Vagina (tissue), 2 donors: ENCODE data around the gene IMMP2L. TPM values are rescaled to one million over a fixed set of nuclear protein-coding genes. Genes with fewer than 3 reads are reported as not detected.

Source experiments
- DNase-seq, 2 donors: peaks; one replicate each; pipeline ENCODE4 v3.0.0-alpha.2; 2017; ENCODE audit errors: extremely low spot score in 2 of 2
- H3K27ac ChIP-seq: fragments of 200-600 bp; sonication (generic); one replicate; pipeline ENCODE4 v1.5.1; 2019
- H3K27me3 ChIP-seq: fragments of 200-600 bp; sonication (generic); one replicate; pipeline ENCODE4 v1.5.1; 2019
- H3K36me3 ChIP-seq, 2 donors: fragments of 200-600 bp; sonication (generic); one replicate each; pipeline ENCODE4 v1.5.1; 2017 to 2019
- H3K4me1 ChIP-seq: fragments of 200-600 bp; sonication (generic); one replicate; pipeline ENCODE4 v1.5.1; 2019
- H3K4me3 ChIP-seq, 2 donors: fragments of 200-600 bp; sonication (generic); 1 replicate in 1 of 2; 2 replicates in 1 of 2; pipeline ENCODE4 v1.5.1; 2016 to 2019
- H3K9me3 ChIP-seq: fragments of 200-600 bp; sonication (generic); one replicate; pipeline ENCODE4 v1.5.1; 2019
- CTCF ChIP-seq, 3 experiments: fragments of 450-650 bp in 2 of 3; fragments of 200-600 bp in 1 of 3; sonication (generic) in 1 of 3; IDR thresholded peaks; one replicate each; pipeline ENCODE4 v1.5.1; 2017 to 2019; ENCODE audit warnings: antibody characterized with exemption in 3 of 3, mild to moderate bottlenecking in 2 of 3, moderate library complexity in 2 of 3
- POLR2A ChIP-seq, 2 donors: fragments of 450-650 bp; IDR thresholded peaks; one replicate each; pipeline ENCODE4 v1.6.1; 2017; ENCODE audit warnings: antibody characterized with exemption in 2 of 2, mild to moderate bottlenecking in 2 of 2, moderate library complexity in 2 of 2
- POLR2AphosphoS5 ChIP-seq, 2 donors: sonication (generic); formaldehyde crosslinking; IDR thresholded peaks; one replicate each; pipeline ENCODE4 v1.9.0; 2017; ENCODE audit warnings: antibody characterized with exemption in 2 of 2, mild to moderate bottlenecking in 2 of 2, low read depth in 1 of 2; ENCODE audit not compliant: insufficient read depth in 1 of 2
- intact Hi-C: fragments of 100-400 bp; cut with DNase I; formaldehyde crosslinking; loops from one replicate; pipeline ENCODE4 v1.15.1; 2023
- total RNA-seq: library from RNA; depleted of rRNA; stranded (reverse); fragments of >200 nt; gene quantifications from one replicate; pipeline ENCODE4 v1.2.3, GENCODE V29; 2016

The IMMP2L gene
- total RNA-seq, 1 donor from 2014 or later, result 13.3 TPM

GRCh38 chr7:111232249-111233084, 329.8 kb downstream of the IMMP2L start:
- no peaks in the 10 kb centered on the region for H3K36me3 ChIP-seq
- H3K27me3 ChIP-seq, result no peaks in the 10 kb centered on the region
- no peak overlapping the region for H3K27ac ChIP-seq
- H3K9me3 ChIP-seq, result no peaks in the 10 kb centered on the region
- H3K4me3 ChIP-seq, result no peak overlapping the region
- no peak for DNase-seq
- no peaks in the 10 kb centered on the region for H3K4me1 ChIP-seq
- TF ChIP-seq POLR2AphosphoS5 (IDR thresholded peaks at IDR 0.05; ENCODE audit: insufficient read depth in 1 of 2, low read depth in 1 of 2), result no peak
- intact Hi-C loops, result no loop called here

GRCh38 chr7:111229916-111230315, 332.4 kb downstream of the IMMP2L start:
- intact Hi-C loops, result no loop called here
- Histone ChIP-seq H3K9me3 (no peaks in the 10 kb centered on the region), H3K27ac (no peak overlapping the region), H3K36me3 (no peaks in the 10 kb centered on the region), H3K4me3 (no peak overlapping the region), H3K4me1 (no peaks in the 10 kb centered on the region), H3K27me3 (no peaks in the 10 kb centered on the region)
- no peak for DNase-seq
- no peak for TF ChIP-seq POLR2A (IDR thresholded peaks at IDR 0.05)
- no peak for TF ChIP-seq POLR2AphosphoS5 (IDR thresholded peaks at IDR 0.05; ENCODE audit: insufficient read depth in 1 of 2, low read depth in 1 of 2)
- TF ChIP-seq CTCF (IDR thresholded peaks at IDR 0.05), result no peak

- Histone ChIP-seq H3K27ac (no peak overlapping the region), H3K4me3 (no peak overlapping the region), H3K4me1 (no peaks in the 10 kb centered on the region), H3K9me3 (no peaks in the 10 kb centered on the region), H3K36me3 (no peaks in the 10 kb centered on the region), H3K27me3 (no peaks in the 10 kb centered on the region)
- intact Hi-C loops, result no loop called here
- DNase-seq, result no peak
- TF ChIP-seq POLR2AphosphoS5 (IDR thresholded peaks at IDR 0.05; ENCODE audit: insufficient read depth in 1 of 2, low read depth in 1 of 2) (no peak), CTCF (IDR thresholded peaks at IDR 0.05) (no peak), POLR2A (IDR thresholded peaks at IDR 0.05) (no peak)
Measured at GRCh38 chr7:111229181-111229740, 333.0 kb downstream of the IMMP2L start.

GRCh38 chr7:111228437-111228836, 333.9 kb downstream of the IMMP2L start:
- no peaks in the 10 kb centered on the region for H3K4me1 ChIP-seq
- H3K27ac ChIP-seq, result no peak overlapping the region
- DNase-seq, result no peak
- H3K9me3 ChIP-seq, result no peaks in the 10 kb centered on the region
- H3K4me3 ChIP-seq, result no peak overlapping the region
- no peaks in the 10 kb centered on the region for H3K27me3 ChIP-seq
- H3K36me3 ChIP-seq, result no peaks in the 10 kb centered on the region
- intact Hi-C loops, result no loop called here
- TF ChIP-seq POLR2A (IDR thresholded peaks at IDR 0.05), result no peak
- no peak for TF ChIP-seq CTCF (IDR thresholded peaks at IDR 0.05)
- TF ChIP-seq POLR2AphosphoS5 (IDR thresholded peaks at IDR 0.05; ENCODE audit: insufficient read depth in 1 of 2, low read depth in 1 of 2), result no peak

- no peaks in the 10 kb centered on the region for H3K9me3 ChIP-seq
- no peaks in the 10 kb centered on the region for H3K4me1 ChIP-seq
- no peak overlapping the region for H3K27ac ChIP-seq
- intact Hi-C loops, result no loop called here
- H3K27me3 ChIP-seq, result no peaks in the 10 kb centered on the region
- no peak overlapping the region for H3K4me3 ChIP-seq
- DNase-seq, result no peak
- TF ChIP-seq POLR2A (IDR thresholded peaks at IDR 0.05), result no peak
- TF ChIP-seq CTCF (IDR thresholded peaks at IDR 0.05), result no peak
- no peak for TF ChIP-seq POLR2AphosphoS5 (IDR thresholded peaks at IDR 0.05; ENCODE audit: insufficient read depth in 1 of 2, low read depth in 1 of 2)
- no peaks in the 10 kb centered on the region for H3K36me3 ChIP-seq
Measured at GRCh38 chr7:111226800-111227199, 335.5 kb downstream of the IMMP2L start.
